Glutamatergic neuron (in vitro differentiated cells): ENCODE data around the gene TTLL7. TPM values are rescaled to one million over a fixed set of nuclear protein-coding genes. Genes with fewer than 3 reads are reported as not detected.

Experiments used
- DNase-seq: peaks from one replicate; pipeline ENCODE4 v3.0.0; 2022
- H3K27ac Mint-ChIP-seq: one replicate; pipeline ENCODE4 v1.8.0; 2020; ENCODE audit warnings: mild to moderate bottlenecking, mixed read lengths, inconsistent platforms; ENCODE audit not compliant: unreplicated experiment
- H3K27me3 Mint-ChIP-seq: one replicate; pipeline ENCODE4 v1.8.0; 2020; ENCODE audit warnings: mild to moderate bottlenecking, moderate library complexity, mixed read lengths, inconsistent platforms; ENCODE audit not compliant: unreplicated experiment
- H3K36me3 Mint-ChIP-seq: one replicate; pipeline ENCODE4 v1.8.0; 2020; ENCODE audit warnings: mild to moderate bottlenecking, mixed read lengths, inconsistent platforms; ENCODE audit not compliant: unreplicated experiment
- H3K4me1 Mint-ChIP-seq: one replicate; pipeline ENCODE4 v1.8.0; 2020; ENCODE audit warnings: mild to moderate bottlenecking, low read depth, mixed read lengths, inconsistent platforms; ENCODE audit not compliant: unreplicated experiment
- H3K4me3 Mint-ChIP-seq: one replicate; pipeline ENCODE4 v1.8.0; 2020; ENCODE audit warnings: mild to moderate bottlenecking, mixed read lengths, inconsistent platforms; ENCODE audit not compliant: unreplicated experiment
- H3K9me3 Mint-ChIP-seq: one replicate; pipeline ENCODE4 v1.8.0; 2020; ENCODE audit warnings: mild to moderate bottlenecking, moderate library complexity, mixed read lengths, inconsistent platforms; ENCODE audit not compliant: unreplicated experiment
- CTCF ChIP-seq: fragments of 200-600 bp; sonication (generic); IDR thresholded peaks from one replicate; pipeline ENCODE4 v1.5.0; 2021; ENCODE audit not compliant: partially characterized antibody, unreplicated experiment
- total RNA-seq: library from RNA; stranded (reverse); fragmentation: NEBNext Ultra II Directional; extraction: Animal tissue kit (Norgen Biotek cat#: 25700); gene quantifications from one replicate; pipeline ENCODE4 v1.2.1, GENCODE V29; 2021; ENCODE audit not compliant: unreplicated experiment

Gene TTLL7
- total RNA-seq, 1 donor from 2014 or later = 123 TPM

- no peak overlapping the region for H3K27ac Mint-ChIP-seq
- no peaks in the 10 kb centered on the region for H3K9me3 Mint-ChIP-seq
- H3K4me1 Mint-ChIP-seq = peaks cover 12% of the 10 kb centered on the region
- no peak for DNase-seq
- H3K4me3 Mint-ChIP-seq = no peak overlapping the region
- peaks cover 2% of the 10 kb centered on the region for H3K27me3 Mint-ChIP-seq
- TF ChIP-seq CTCF = no peak
- no peaks in the 10 kb centered on the region for H3K36me3 Mint-ChIP-seq
These were observed 98.4 kb downstream of the TTLL7 start for GRCh38 chr1:83900524-83900923.

- Mint-ChIP-seq H3K27ac (no peak overlapping the region), H3K4me1 (peaks cover 12% of the 10 kb centered on the region), H3K4me3 (no peak overlapping the region), H3K27me3 (peaks cover 2% of the 10 kb centered on the region), H3K36me3 (no peaks in the 10 kb centered on the region), H3K9me3 (no peaks in the 10 kb centered on the region)
- DNase-seq = no peak
- no peak for TF ChIP-seq CTCF
These were observed 101.4 kb downstream of the TTLL7 start for GRCh38 chr1:83897516-83897915.

- TF ChIP-seq CTCF = no peak
- Mint-ChIP-seq H3K27me3 (no peaks in the 10 kb centered on the region), H3K9me3 (no peaks in the 10 kb centered on the region), H3K4me1 (peaks cover 12% of the 10 kb centered on the region), H3K4me3 (no peak overlapping the region), H3K36me3 (no peaks in the 10 kb centered on the region), H3K27ac (no peak overlapping the region)
- DNase-seq = no peak
These were observed 102.6 kb downstream of the TTLL7 start for GRCh38 chr1:83896299-83896698.

- DNase-seq = no peak
- Mint-ChIP-seq H3K36me3 (peaks cover 4% of the 10 kb centered on the region), H3K4me1 (peaks cover 2% of the 10 kb centered on the region)
These were observed 109.2 kb downstream of the TTLL7 start for GRCh38 chr1:83889707-83890106.

GRCh38 chr1:83887483-83887882 is 111.4 kb downstream of the TTLL7 start:
- peaks cover 4% of the 10 kb centered on the region for H3K36me3 Mint-ChIP-seq
- H3K27me3 Mint-ChIP-seq = no peaks in the 10 kb centered on the region

More at GRCh38 chr1:83889707-83890106, 109.2 kb downstream of the TTLL7 start:
- no peak for TF ChIP-seq CTCF
- Mint-ChIP-seq H3K27me3 (no peaks in the 10 kb centered on the region), H3K4me3 (no peak overlapping the region), H3K27ac (no peak overlapping the region), H3K9me3 (no peaks in the 10 kb centered on the region)

More at GRCh38 chr1:83887483-83887882, 111.4 kb downstream of the TTLL7 start:
- DNase-seq = no peak
- no peak for TF ChIP-seq CTCF
- Mint-ChIP-seq H3K9me3 (no peaks in the 10 kb centered on the region), H3K4me1 (peaks cover 9% of the 10 kb centered on the region), H3K27ac (no peak overlapping the region), H3K4me3 (no peak overlapping the region)
